G401.6 (cell line): Measurements from ENCODE around the gene FNBP1L.
A peak's percentile ranks its signal among the peaks of the same experiment; 100 is the strongest.
"Not testable (repeated sequence)": the region's sequence is repeated elsewhere in the genome, so short reads cannot be mapped to it uniquely, and the experiment has no call there.

Experiments
- FAIRE-seq: peaks from 2 replicates; lab custom pipeline; 2012; peaks lifted over from hg19 to GRCh38; lab: Jason Lieb, UNC

The FNBP1L gene

GRCh38 chr1:93443454-93443853, 4.5 kb upstream of the FNBP1L start:
- FAIRE-seq: peak; percentile 30

DNA sequence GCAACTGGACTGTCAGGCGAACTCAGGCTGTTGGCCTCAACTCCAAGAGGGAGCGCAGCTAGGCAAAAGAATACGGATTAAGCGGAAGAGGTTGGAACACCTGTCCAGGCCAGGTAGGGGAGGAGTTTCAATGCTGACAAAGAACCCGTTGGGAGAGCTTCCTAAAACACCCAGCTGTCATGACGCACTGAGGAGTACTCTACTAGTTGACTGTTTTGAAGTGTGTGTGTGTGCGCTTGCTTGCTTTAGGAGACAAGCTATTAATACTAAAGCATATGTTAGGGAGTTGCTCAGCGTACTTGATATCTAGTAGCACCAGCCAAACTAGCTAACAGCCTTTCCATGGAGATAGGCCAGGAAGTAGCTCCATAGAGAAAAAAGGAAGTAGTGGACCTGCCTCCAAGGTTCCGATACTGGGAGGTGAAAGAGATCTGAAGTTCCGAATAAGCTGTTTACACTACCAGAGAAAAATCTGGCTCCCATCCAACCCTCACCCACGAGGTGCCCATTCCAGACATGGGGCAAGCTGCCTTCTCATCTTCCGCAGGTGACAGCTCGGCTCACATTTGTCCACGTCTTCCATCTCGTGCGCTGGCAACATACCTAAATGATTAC, 974 bp upstream of the FNBP1L start:
- FAIRE-seq: no peak

DNA sequence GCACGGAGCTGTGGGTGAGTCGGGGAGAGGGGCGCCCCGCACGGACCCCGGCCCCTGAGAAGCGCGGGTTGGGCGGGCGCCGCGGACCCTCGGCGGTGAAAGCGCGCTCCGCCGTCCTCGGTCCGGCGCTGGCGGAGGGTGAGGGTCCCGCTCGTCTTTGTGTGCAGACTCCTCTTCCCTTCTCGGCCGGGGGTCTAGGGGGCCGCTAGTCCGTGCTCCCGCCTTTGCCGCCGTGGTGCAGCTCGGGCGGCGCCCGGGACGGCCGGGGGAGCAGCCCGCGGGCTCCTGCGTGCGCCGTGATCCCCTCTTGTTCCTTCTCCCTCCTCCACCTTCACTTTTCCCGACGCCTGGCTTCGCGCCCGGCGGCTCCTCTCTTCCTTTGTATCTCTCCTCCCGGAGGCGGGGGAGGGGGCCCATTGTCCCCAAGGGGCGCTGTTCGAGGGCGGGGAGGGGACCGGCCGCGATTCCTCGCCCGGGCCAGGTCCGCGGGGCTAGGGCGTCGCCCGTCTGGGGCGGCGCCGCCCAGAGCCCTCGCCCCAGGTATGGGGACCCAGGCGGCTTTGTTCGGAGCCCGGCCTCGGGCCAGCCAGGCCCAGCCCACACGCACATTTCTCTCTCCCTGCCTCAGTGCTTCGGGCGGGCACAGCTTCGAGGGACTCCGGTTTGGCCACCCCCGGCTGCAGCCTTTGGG, 519 bp downstream of the FNBP1L start:
- no peak for FAIRE-seq

DNA sequence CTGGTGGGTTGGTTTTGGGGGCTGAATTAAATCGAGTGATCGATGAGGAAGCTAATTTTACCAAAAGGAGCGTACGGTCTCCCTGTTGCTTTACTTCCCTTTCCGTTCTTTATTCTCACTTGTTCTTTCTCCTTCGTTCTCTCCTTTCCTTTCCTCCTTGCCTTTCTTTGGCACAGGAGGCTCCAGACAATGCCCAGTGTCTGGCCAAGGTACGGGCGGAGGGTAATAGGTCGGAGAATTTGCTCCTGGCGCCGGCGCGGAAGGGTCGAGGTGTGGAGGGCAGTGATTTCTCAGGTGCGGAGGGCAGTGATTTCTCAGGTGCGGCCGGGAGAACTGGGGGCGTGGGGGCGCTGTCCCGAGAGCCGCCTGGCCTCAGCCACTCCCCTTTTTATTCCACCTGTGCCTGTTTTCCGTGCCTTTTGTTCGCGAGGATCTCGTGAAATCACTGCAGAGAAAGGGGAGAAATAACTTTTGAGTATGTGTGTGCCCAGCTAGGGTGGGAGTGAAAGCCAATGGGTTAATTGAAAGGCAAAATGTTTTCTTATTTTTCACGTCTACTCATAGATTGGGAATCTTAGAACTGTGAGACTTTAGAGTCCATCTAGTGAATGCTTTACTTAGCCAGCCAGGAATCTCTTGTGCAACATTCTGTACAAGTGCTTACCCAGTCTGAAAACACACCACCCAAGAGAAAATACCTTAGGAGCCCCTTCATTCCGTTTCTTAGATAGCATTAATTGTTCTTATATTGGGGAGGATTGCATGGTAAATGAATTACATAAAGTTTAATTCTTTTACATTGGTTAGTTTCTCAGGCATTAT, 1.3 kb downstream of the FNBP1L start:
- no peak for FAIRE-seq

- FAIRE-seq: no peak
These were observed 2.4 kb downstream of the FNBP1L start for GRCh38 chr1:93450321-93450720.

- FAIRE-seq: no peak
These were observed 6.0 kb downstream of the FNBP1L start for GRCh38 chr1:93453911-93454310.

DNA sequence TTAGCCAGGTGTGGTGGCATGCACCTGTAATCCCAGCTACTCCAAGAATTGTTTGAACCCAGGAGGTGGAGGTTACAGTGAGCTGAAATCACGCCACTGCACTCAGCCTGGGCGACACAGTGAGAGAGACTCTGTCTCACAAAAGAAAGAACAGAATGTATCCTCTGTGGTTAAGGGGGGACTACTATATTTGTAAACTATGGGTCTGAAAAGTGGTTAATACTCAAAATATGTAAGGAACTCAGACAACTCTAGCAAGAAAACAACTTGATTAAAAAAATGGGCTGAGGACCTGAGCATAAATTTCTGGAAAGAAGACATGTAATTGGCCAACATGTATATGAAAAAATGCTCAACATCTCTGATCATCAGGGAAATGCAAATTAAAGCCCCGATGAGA, 11.2 kb downstream of the FNBP1L start:
- no peak for FAIRE-seq

- FAIRE-seq: no peak
These were observed 13.3 kb downstream of the FNBP1L start for GRCh38 chr1:93461236-93461635.

DNA sequence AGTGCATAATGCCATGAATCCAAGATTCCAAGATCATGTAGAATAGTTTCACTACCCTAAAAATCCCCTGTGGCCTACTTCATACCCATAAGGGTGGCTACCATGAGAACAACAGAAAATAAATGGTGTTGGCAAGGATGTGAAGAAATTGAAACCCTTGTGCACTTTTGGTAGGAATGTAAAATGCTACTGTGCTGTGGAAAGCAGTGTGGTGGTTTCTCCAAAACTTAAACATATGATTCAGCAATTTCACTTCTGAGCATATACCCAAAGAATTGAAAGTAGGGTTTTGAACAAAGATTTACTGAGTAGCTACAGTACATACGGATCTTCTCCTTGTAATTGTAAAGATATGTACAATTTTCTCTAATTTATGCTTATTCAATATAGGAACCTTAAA, 16.0 kb downstream of the FNBP1L start:
- FAIRE-seq: no peak

DNA sequence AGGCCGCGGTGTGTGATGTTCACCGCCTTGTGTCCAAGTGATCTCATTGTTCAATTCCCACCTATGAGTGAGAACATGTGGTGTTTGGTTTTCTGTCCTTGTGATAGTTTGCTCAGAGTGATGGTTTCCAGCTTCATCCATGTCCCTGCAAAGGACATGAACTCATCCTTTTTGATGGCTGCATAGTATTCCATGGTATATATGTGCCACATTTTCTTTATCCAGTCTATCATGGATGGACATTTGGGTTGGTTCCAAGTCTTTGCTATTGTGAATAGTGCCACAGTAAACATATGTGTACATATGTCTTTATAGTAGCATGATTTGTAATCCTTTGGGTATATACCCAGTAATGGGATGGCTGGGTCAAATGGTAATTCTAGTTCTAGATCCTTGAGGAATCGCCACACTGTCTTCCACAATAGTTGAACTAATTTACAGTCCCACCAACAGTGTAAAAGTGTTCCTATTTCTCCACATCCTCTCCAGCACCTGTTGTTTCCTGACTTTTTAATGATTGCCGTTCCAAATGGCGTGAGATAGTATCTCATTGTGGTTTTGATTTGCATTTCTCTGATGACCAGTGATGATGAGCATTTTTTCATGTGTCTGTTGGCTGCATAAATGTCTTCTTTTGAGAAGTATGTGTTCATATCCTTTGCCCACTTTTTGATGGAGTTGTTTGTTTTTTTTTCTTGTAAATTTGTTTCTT, 17.6 kb downstream of the FNBP1L start:
- not testable (repeated sequence) for FAIRE-seq

DNA sequence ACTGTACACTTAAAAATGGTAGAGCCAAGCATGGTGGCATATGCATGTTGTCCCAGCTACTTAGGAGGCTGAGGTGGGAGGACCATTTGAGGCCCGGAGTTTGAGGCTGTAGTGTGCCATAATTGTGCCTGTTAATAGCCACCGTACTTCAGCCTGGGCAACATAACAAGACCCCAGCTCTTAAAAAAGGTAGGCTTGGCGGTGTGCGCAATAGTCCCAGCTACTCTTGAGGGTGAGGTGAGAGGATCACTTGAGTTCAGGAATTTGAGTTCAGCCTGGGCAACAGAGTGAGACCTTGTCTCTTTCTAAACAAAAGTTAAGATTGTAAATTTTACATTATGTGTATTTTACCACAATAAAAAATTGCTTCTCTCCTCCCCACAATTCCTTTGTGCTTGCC, 19.7 kb downstream of the FNBP1L start:
- no peak for FAIRE-seq

DNA sequence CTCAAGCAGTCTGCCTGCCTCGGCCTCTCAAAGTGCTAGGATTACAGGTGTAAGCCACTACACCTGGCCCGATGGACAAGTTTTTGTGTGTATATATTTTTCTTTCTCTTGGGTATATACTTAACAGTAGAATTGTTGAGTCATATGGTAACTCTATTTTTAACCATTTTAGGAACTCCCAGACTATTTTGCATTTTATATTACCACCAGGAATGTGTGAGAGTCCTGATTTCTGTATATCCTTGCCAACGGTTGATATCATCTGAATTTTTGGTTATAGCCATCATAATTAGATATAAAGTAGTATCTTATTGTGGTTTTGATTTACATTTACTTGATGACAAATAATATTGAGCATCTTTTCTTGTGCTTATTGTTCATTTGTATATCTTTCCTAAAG, 20.7 kb downstream of the FNBP1L start:
- no peak for FAIRE-seq

GRCh38 chr1:93469223-93469622, 21.3 kb downstream of the FNBP1L start:
- FAIRE-seq: not testable (repeated sequence)

DNA sequence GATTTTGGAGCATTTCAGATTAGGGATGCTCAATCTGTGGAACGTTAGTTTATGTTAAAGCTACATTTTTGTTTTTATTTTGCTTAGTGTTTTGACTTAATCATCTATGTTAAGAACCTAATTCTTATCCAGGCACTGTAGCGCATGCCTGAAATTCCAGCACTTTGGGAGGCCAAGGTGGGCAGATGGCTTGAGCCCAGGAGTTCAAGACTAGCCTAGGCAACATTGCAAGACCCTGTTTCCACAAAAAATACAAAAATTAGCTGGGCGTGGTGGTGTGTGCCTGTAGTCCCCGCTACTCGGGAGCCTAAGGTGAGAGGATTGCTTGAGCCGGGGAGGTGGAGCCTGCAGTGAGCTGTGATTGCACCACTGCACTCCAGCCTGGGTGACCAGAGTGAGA, 23.4 kb downstream of the FNBP1L start:
- FAIRE-seq: no peak

GRCh38 chr1:93471911-93472310, 24.0 kb downstream of the FNBP1L start:
- FAIRE-seq: no peak

DNA sequence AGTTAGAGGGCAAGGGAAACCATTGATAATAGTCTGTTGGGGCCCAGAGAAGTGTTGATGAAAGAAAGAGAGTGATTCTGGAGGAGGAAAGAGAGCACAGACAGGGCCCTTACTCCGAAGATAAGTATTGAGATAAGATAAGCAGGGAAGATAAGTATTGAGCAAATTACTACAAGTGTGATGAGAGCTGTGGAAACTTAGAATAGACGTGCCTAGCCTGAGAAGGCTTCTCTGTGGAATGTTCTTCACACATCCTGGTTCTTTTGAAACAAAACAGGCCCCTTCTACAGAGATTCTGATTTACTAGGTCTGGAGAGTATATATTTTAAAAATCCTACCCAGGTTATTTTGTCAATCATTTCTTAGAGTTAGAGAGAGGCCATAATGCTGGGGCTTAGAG, 26.4 kb downstream of the FNBP1L start:
- no peak for FAIRE-seq

GRCh38 chr1:93475681-93476080, 27.8 kb downstream of the FNBP1L start:
- FAIRE-seq: peak; percentile 68

- not testable (repeated sequence) for FAIRE-seq
These were observed 31.3 kb downstream of the FNBP1L start for GRCh38 chr1:93479133-93479745.

- FAIRE-seq: not testable (repeated sequence)
These were observed 34.0 kb downstream of the FNBP1L start for GRCh38 chr1:93481899-93482298.

DNA sequence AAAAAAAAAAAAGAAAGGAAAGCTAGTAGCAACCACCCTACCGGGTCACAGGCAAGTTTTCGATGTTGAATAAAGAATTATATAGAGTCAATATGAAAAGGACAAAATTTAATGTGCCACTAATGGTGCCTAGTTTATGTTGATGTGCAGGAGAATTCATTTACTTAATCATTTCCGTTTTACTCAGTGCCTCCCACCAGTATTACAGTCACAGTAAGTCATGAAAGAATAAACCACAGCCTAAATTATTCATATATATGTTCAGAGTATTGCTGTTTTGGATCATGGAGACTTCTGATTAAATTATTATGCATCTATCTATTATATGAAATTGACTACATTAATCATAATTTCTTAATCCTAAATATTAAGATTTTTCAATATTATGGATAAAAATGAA, 35.3 kb downstream of the FNBP1L start:
- no peak for FAIRE-seq

DNA sequence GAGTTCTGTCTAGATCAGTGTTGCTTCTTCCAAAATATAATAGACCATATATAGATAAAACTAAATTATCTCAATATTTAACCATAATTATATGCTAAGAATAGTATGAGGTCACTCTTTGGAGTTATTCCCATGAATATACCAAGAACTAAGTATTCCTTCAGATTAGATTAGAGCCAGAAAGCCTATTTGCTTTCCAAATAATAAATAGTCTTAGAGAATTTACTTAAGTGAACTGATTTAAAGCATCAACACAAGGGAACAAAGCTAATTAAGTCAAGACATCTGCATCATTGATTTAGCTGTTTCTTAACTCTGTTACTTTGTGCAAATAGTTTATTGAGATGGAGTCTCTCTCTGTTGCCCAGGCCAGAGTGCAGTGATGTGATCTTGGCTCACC, 35.7 kb downstream of the FNBP1L start:
- no peak for FAIRE-seq

- FAIRE-seq: no peak
These were observed 40.3 kb downstream of the FNBP1L start for GRCh38 chr1:93488207-93488606.
